Keratinocyte (primary cell): ENCODE measurements around the gene MAML1.

ENCODE experiments used
- CTCF ChIP-seq, 3 experiments: IDR thresholded peaks in 1 of 3; conservative IDR thresholded peaks in 1 of 3; optimal IDR thresholded peaks in 1 of 3; 2 replicates in 2 of 3; 3 replicates in 1 of 3; pipeline versions ENCODE3 to v1.5.1; 2011; ENCODE audit warnings: low read length in 3 of 3, mild to moderate bottlenecking in 3 of 3, moderate library complexity in 2 of 3, control low read depth in 1 of 3, inconsistent platforms in 1 of 3; ENCODE audit not compliant: insufficient read depth in 2 of 3; ENCODE audit errors: extremely low read depth in 1 of 3
- EZH2 ChIP-seq: IDR thresholded peaks from one replicate; pipeline ENCODE4 v1.6.1; 2012; ENCODE audit warnings: inconsistent platforms, mild to moderate bottlenecking, low read length, moderate library complexity

GRCh38 chr5:179791881-179792611 is 59.4 kb downstream of the MAML1 start:
- TF ChIP-seq CTCF (optimal IDR thresholded peaks at IDR 0.05 in 1 of 3, IDR thresholded peaks at IDR 0.05 in 1 of 3, conservative IDR thresholded peaks at IDR 0.05 in 1 of 3; ENCODE audit: extremely low read depth in 1 of 3, insufficient read depth in 2 of 3, low read length in 3 of 3), result no peak
- no peak for TF ChIP-seq EZH2
